ENCODE data around the gene ABHD3.
"Not testable (repeated sequence)": the region's sequence is repeated elsewhere in the genome, so short reads cannot be mapped to it uniquely, and the experiment has no call there.

ABHD3 gene

DNA sequence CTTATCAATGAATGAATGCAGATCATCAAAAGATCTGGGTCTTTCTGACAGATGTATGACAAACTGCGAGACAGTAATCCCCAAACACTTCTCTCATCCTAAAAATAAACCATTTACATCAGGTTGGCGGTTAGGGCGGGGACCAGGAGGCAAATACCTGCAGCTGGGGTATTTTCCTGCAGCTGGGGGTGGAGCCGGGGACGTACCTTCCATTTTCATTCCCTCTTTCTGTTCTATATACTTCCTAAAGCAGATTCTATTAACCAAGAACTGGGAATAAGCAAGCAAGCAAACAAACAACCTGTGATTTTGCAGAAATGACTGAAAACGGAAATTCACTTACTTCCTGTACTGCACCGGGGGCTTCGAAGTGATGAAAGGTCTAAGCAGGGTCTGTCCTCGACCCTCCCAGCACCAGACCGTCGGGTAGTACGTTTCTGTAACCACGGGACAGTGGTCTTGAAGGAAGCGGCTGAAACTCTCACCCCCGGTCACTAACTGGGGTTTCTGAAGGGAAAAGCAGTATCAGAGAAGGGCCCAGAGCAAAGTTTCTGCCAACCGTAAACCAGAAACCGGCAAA lies 1.2 kb downstream of the ABHD3 start:
- peak; percentile 30 to 65 for DNase-seq

DNA sequence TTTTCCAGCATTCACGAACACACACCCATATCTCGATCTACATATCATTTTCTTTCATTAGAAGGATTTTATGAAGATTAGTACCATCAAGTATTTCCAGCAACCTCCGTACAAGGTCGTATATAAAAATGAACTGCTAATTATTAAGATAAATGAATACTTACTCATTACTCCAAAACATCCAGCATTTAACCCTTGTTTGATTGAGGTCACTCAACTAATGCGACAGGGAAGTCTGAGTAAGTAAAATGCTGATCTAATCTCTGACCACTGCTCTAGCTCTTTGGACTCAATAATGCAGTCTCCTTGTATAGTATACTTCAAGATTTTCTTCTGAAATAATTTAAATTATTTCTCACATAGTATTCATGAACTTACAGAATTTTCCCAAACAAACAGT lies 2.0 kb downstream of the ABHD3 start:
- DNase-seq = no peak

- no peak for DNase-seq
These were observed 3.0 kb downstream of the ABHD3 start for GRCh38 chr18:21701621-21702020.

DNA sequence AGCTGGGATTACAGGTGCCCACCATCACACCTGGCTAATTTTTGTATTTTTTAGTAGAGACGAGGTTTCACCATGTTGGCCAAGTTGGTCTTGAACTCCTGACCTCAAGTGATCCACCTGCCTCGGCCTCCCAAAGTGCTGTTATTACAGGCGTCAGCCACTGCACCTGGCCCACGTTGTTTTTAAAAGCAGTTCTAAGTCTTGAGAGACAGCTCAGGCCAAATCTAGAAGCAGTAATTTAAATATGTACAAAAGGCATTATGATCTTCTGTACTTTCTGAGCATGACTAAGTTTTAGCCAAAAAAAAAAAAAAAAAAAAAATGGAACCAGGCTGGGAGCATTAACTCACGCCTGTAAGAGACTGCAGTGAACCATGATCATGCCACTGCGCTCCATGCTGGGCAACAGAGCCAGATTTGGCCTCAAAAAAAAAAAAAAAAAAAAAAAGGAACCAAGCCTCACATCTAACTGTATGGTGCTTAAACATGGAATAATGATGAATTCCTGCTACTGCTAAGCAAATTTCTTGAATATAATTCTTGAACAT lies 4.0 kb downstream of the ABHD3 start:
- no peak for DNase-seq

GRCh38 chr18:21693322-21693721 lies 11.3 kb downstream of the ABHD3 start:
- no peak for DNase-seq

GRCh38 chr18:21689736-21690135 lies 14.8 kb downstream of the ABHD3 start:
- no peak for DNase-seq

DNA sequence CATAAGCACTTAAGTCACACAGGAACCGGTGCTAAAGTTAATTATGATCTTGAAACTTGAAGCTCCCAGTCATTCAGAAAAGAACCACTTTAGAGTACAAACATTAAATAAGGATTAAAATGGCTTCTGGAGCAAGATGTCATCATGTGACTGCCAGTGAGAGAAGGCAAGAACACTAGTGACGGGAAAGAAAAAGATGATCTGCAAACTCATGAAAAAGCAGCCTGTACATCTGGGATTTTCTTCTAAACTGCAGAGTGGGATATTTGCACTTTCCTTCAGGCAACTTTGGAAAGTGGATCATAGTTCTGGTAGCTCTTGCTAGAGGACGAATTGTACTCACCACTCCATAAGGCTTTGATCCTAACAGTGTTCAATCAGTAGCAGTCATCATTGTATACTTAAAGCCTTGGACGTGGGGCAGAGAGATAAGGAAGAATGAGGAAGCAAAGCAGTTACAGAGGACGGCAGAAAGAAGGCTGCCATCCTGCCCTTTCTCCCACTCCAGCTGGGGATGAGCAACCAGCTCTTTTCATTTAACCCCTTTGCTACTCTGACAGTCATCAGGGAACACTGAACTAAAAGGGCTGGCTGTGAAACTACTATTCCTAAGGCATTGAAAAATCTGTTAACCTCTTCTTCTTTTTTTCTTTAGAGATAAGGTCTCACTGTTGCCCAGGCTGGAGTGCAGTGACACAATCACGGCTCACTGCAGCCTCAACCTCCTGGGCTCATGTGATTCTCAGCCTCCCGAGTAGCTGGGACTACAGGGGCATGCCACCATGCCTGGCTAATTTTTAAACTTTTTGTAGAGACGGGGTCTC lies 18.1 kb downstream of the ABHD3 start:
- no peak for DNase-seq

- not testable (repeated sequence) for DNase-seq
These were observed 19.0 kb downstream of the ABHD3 start for GRCh38 chr18:21685556-21685981.

GRCh38 chr18:21684731-21685130 lies 19.8 kb downstream of the ABHD3 start:
- DNase-seq = no peak

DNA sequence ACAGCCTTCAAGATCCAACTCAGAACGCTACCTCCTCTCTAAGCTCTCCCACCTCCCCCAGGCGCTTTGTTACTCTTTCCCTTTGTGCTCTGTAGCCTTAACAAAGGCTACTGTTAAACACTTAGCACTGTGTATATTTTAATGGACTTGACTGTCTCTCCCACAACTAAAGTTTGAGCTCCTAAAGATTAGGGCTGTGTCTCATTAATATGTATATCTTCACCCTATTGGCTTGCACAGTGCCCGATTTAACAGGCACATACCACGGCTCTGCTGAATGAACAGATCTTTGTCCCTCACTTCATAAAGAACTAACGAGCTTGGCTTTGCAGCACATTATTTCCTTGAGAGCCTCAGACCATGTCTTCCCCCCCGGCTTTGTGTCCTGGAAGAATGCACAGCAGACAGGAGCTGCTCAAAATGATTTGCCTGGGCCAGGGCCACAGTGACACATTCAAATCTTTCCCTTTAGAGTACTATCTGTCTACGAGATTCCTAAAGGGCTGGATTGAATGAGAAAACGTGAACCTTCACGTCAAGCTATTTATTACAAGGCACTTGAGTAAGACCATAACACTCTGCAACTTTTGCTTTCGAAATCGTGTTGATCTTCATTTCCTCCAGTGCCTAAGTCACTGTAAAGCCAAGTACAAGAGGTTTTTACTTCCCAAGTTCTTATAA lies 22.1 kb downstream of the ABHD3 start:
- peak; percentile 41 to 48 for DNase-seq

DNA sequence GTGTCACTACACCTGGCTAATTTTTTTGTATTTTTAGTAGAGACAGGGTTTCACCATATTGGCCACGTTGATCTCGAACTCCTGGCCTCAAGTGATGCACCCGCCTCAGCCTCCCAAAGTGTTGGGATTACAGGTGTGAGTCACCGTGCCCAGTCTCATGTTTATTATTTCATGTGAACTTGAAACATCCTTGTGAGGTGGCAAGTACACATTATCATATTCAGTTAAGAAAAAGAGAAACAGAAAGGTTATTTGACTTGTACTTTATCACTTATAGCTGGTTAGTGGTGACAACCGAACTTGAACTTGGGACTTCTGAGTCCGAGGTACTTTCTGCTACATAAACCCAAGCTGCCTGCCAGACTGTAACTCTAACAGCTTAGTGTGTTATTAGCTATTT lies 24.4 kb downstream of the ABHD3 start:
- DNase-seq = no peak

- no peak for DNase-seq
These were observed 25.7 kb downstream of the ABHD3 start for GRCh38 chr18:21678859-21679258.

DNA sequence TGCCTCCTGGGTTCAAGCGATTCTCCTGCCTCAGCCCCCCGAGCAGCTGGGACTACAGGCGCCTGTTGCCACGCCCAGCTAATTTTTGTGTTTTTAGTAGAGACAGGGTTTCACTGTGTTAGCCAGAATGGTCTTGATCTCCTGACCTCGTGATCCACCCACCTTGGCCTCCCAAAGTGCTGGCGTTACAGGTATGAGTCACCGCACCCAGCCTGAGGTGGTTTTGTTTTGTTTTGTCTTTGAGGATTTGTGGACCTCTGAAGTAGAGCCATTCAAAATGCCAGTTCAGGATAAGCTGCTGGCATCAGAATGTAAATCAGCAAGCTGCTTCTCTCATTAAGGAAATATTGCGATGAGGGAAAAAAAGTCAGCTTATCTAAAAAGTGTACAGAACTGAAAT lies 29.2 kb downstream of the ABHD3 start:
- DNase-seq = peak; percentile 32 to 50

- DNase-seq = no peak
These were observed 31.9 kb downstream of the ABHD3 start for GRCh38 chr18:21672521-21673267.

GRCh38 chr18:21669736-21670285 lies 34.8 kb downstream of the ABHD3 start:
- DNase-seq = no peak

DNA sequence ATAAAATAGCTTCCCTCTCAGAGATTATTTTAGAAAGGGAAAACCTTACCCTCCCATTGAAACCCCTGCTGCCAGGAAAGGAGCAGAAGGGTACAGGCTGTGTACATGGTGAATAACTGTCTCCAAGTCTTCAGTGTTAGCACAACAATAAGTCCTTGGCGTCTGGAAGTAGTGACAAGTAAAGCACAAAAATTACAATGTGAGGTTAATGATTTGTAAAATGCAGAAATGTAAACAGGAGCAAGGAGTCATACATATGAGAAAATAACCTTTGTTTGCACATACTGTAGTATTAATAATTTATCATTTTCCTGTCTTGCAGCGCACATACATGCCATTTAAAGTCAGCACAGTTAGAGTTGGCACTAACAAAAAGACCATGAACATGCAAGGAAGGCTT lies 40.5 kb downstream of the ABHD3 start:
- DNase-seq = no peak

DNA sequence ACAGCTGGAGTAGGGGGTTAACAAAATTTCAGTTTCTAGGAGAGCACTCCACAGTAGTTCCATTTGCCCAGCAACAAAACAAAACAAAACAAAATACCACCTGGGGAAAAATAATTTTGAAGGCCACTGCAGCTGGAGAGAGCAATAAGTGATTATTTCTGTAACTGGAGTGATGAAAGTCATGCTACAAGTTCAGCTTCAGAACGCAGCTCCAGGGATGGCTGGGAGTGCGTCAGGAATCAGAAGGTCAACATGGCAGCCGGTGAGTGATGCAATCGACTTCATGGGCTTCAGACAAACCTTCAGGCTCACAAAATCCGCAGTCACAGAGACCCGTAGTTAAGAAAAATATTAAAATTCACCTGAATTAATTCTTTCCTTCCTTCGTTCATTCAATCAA lies 41.0 kb downstream of the ABHD3 start:
- DNase-seq = no peak

DNA sequence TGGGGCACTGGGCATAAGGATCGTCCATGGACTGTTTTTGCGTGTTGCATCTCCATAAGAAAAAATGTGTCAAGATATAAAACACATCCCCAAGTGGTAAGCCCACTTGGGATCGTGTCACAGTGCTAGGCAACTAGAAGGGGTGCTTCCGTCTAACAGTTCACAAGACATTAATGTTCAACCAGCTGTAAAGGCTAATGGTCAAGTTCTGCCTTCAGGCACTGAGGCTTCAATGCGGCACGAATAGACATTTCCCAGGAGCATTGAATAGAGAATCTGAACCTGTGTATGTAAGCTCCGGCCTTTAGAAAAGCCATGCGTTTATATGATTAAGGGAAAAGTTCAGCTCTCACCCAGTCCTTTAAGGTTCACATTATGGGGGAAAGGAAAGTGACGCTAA lies 42.0 kb downstream of the ABHD3 start:
- no peak for DNase-seq

DNA sequence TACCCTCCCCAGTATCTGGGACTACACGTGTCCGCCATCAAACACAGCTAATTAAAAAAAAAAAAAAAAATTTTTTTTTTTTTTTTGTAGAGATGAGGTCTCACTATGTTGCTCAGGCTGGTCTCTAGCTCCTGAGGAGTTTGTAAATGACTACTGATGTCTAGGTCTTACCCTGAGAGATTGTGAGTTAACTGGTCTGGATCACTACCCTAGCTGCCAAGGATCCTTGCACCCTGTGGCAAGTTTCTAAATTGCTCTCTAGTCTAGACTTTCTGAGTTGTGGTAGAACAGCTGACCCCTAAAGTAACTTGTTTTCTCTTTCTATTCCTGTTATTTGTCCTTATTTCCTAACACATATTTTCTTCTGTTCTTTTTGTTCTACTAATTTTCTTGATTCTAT lies 44.5 kb downstream of the ABHD3 start:
- DNase-seq = no peak

GRCh38 chr18:21656402-21656801 lies 48.2 kb downstream of the ABHD3 start:
- no peak for DNase-seq

DNA sequence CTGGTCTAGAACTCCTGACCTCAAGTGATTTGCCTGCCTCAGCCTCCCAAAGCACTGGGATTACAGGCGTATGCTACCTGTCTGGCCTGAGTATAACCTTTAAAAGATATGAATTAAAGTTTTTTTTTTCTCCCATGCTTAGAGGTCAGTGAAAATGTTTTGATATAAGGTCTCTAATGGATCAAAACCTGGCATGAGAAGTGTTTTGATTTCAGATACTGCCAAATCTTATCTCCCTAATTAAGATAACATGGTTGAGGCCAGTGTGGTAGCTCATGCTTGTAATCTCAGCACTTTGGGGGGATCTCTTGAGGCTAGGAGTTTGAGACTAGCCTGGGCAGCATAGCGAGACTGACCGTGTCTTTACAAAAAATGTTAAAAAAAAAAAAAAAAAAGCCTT lies 51.2 kb downstream of the ABHD3 start:
- no peak for DNase-seq

- DNase-seq = no peak
These were observed 52.5 kb downstream of the ABHD3 start for GRCh38 chr18:21652073-21652472.

GRCh38 chr18:21650311-21650710 lies 54.3 kb downstream of the ABHD3 start:
- no peak for DNase-seq
